Aorta (tissue), 5 donors: ENCODE results near the gene MYL11. TPM values are rescaled to one million over a fixed set of nuclear protein-coding genes. Genes with fewer than 3 reads are reported as not detected.

Experiments
- ATAC-seq: fragments of 200-7000 bp; cut with Tn5 transposase; one replicate; pipeline ENCODE4 v1.9.1; 2022; ENCODE audit warnings: moderate library complexity; ENCODE audit not compliant: low FRiP score
- DNase-seq, 2 donors: peaks; one replicate each; pipeline ENCODE4 v3.0.0-alpha.2; 2020
- H3K27ac ChIP-seq, 2 donors: one replicate each; pipeline ENCODE4 v1.5.1; 2013; ENCODE audit warnings: low read length in 2 of 2, mild to moderate bottlenecking in 2 of 2, moderate library complexity in 2 of 2, control low read depth in 1 of 2, inconsistent platforms in 1 of 2, low read depth in 1 of 2
- H3K27me3 ChIP-seq, 2 donors: one replicate each; pipeline ENCODE4 v1.6.1; 2013; ENCODE audit warnings: control low read depth in 1 of 2, low read length in 1 of 2, mild to moderate bottlenecking in 1 of 2, moderate library complexity in 1 of 2; ENCODE audit not compliant: insufficient read depth in 2 of 2, control insufficient read depth in 1 of 2
- H3K36me3 ChIP-seq, 2 donors: one replicate each; pipeline ENCODE4 v1.6.1; 2013; ENCODE audit warnings: control low read depth in 1 of 2, low read length in 1 of 2, mild to moderate bottlenecking in 1 of 2; ENCODE audit not compliant: insufficient read depth in 2 of 2, control insufficient read depth in 1 of 2
- H3K4me1 ChIP-seq, 2 donors: one replicate each; pipeline ENCODE4 v1.6.1; 2013; ENCODE audit warnings: low read length in 2 of 2, control low read depth in 1 of 2, mild to moderate bottlenecking in 1 of 2, moderate library complexity in 1 of 2; ENCODE audit not compliant: insufficient read depth in 2 of 2, control insufficient read depth in 1 of 2
- H3K4me3 ChIP-seq, 2 donors: one replicate each; pipeline ENCODE4 v1.5.1; 2013; ENCODE audit warnings: low read length in 2 of 2, control low read depth in 1 of 2, mild to moderate bottlenecking in 1 of 2
- H3K9me3 ChIP-seq: one replicate; pipeline ENCODE4 v1.6.1; 2013; ENCODE audit warnings: mild to moderate bottlenecking, low read length; ENCODE audit not compliant: control insufficient read depth
- WGBS, 2 donors: extraction: QIAGEN DNeasy Blood & Tissue Kit; methylation state at CpG; one replicate each; pipeline ENCODE4 v1.1.7; 2013; 5-methylcytosine and 5-hydroxymethylcytosine counted together
- intact Hi-C, 2 donors: fragments of 100-400 bp; cut with DNase I; formaldehyde crosslinking; loops; one replicate each; pipeline versions ENCODE4 v1.14.2 to v1.15.0; 2022
- polyA plus RNA-seq, 2 donors: library from polyadenylated mRNA; stranded (reverse); fragments of 200-250 nt; gene quantifications; one replicate each; pipeline ENCODE4 v1.2.3, GENCODE V29; 2013
- total RNA-seq, 2 donors: library from RNA; stranded (reverse); fragmentation: NEBNext Ultra II Directional; extraction: Animal tissue kit (Norgen Biotek cat#: 25700); gene quantifications; one replicate each; pipeline ENCODE4 v1.2.1, GENCODE V29; 2021
- donor health status: healthy with polysubstance abuse.
- donor health status: Bipolar disorder and iron deficiency.
- donor health status: DM: no; HTN: no; CAD: no.
- donor health status: DM: no; HTN: no; CAD: no.
- donor health status: DM: yes; HTN: yes; CAD: no.

MYL11 gene
- total and polyA plus RNA-seq, 4 donors: 0.26 TPM; not detected in 3

DNA sequence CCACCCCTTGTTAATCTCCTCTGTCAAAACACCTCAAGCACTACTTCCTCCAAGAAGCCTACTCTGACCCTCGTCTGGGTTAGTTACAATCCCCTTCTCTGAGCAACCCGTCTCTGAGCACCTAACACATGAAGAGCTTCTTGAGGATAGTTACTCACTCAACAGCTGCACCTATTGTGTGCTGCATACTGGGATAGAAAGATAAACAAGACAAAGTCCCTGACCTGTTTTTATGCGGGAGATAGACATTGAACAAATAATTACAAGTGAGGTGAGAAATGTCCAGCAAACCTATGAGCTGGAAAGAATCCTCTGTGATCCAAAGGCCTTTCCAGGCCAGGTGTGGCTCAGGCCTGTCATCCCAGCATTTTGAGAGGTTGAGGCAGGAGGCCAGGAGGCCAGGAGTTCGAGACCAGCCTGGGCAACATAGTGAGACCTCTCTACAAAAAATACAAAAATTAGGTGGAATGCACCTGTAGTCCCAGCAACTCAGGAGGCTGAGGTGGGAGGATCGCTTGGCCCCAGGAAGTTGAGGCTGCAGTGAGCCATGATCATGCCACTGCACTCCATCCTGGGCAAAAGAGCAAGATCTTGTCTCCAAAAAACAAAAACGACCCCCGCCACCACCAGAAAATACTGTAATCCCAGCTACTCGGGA, 27.3 kb downstream of the MYL11 start:
- Histone ChIP-seq H3K4me3 (no peak overlapping the region), H3K4me1 (peaks cover 0 to 2% of the 10 kb centered on the region in 2 donors), H3K9me3 (no peaks in the 10 kb centered on the region), H3K27me3 (no peaks in the 10 kb centered on the region), H3K36me3 (no peaks in the 10 kb centered on the region), H3K27ac (no peak overlapping the region)
- ATAC-seq (no peak), DNase-seq (no peak)
- intact Hi-C loops: loop anchor here in 1 of 2 donors (10.0 kb wide), 2 partner anchors 307 to 337 kb away; partner anchors contain the start of genes ALDOA, TBX6 and YPEL3
- WGBS, 2 donors: 77 to 78% methylated on average over 8 of the region's 8 CpGs

GRCh38 chr16:30406795-30407101, 32.1 kb downstream of the MYL11 start:
- ATAC-seq (no peak), DNase-seq (no peak)
- intact Hi-C loops: loop anchor here in 1 of 2 donors (10.0 kb wide), 2 partner anchors 312 to 342 kb away; partner anchors contain the start of genes ALDOA, TBX6 and YPEL3
- Histone ChIP-seq H3K27me3 (no peaks in the 10 kb centered on the region), H3K36me3 (peaks cover 0 to 3% of the 10 kb centered on the region in 2 donors), H3K4me3 (peak overlapping the region in 1 of 2 donors; percentile 66), H3K27ac (peak overlapping the region in 1 of 2 donors; percentile 55), H3K9me3 (no peaks in the 10 kb centered on the region), H3K4me1 (no peaks in the 10 kb centered on the region)
- WGBS, 2 donors: 11 to 16% methylated on average over 14 of the region's 14 CpGs

DNA sequence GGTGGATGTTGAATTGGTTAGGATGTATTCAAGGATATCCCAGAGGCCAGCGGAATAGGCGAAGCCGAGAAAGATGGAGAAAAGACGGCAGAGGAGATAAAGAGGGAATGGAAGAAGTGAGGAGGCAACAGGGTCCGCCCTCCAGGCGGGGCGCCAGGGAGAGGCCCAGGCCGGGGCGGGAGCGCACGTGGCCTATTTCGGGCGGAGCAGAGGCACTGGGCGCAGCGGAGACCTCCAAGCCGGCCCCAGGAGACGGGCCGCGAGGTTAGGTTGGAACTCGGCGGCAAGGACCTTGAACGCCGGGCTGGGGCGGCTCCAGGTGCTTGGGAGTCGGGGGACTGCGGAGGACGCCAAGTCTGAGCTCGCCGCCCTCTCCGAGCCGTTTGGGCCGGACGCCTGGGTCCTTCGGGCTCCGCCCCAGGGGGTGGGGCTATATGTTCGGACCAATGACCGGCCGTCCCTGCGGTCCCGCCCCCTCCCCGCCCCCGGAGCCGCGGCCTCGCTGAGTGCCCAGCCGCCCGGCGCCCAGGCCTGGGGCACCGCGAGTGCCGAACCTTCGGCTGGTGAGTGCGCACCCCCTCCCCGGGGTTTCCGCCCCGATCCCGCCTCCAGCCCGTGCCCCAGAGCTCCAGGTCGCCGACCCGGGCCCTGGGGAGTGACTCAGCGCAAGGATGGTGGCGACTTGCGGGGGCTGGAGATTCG, 32.7 kb downstream of the MYL11 start, which contains the start of gene ZNF771:
Gene ZNF771, plus strand, starts transcription at position 505 of the 702 bp plus-strand sequence. CDS start 448 bp downstream, outside the sequence.
- Histone ChIP-seq H3K36me3 (peaks cover 0 to 3% of the 10 kb centered on the region in 2 donors), H3K27ac (peak within 1 kb of the TSS; percentile 59 to 82), H3K27me3 (no peaks in the 10 kb centered on the region), H3K4me3 (peak within 1 kb of the TSS; percentile 60 to 66), H3K9me3 (no peaks in the 10 kb centered on the region), H3K4me1 (no peaks in the 10 kb centered on the region)
- peak; percentile 96 to 97 for DNase-seq
- WGBS, 2 donors: 0% methylated on average over 62 to 65 of the region's 65 CpGs
- intact Hi-C loops: loop anchor here in 1 of 2 donors (10.0 kb wide), 2 partner anchors 312 to 342 kb away; partner anchors contain the start of genes ALDOA, TBX6 and YPEL3
- ATAC-seq: peak; percentile 96

- 6 to 8% methylated on average over 16 to 19 of the region's 19 CpGs for WGBS, 2 donors
- ATAC-seq: peak; percentile 19
Observed at GRCh38 chr16:30407804-30408534, 33.4 kb downstream of the MYL11 start.

GRCh38 chr16:30409125-30410060, 34.8 kb downstream of the MYL11 start:
- no peaks in the 10 kb centered on the region for H3K27me3 ChIP-seq
- ATAC-seq (peak; percentile 88), DNase-seq (peak; percentile 93 to 97)
- H3K4me1 ChIP-seq: no peaks in the 10 kb centered on the region
- H3K9me3 ChIP-seq: no peaks in the 10 kb centered on the region
- intact Hi-C loops: loop anchor here (2.0 to 10.0 kb wide), 4 partner anchors 285 to 345 kb away; partner anchors contain the start of genes ALDOA (in 1 of the 2), GDPD3 (in 1 of the 2), MAPK3 (in 1 of the 2) and TBX6 (in 1 of the 2)
- 30 to 34% methylated on average over 15 of the region's 15 CpGs for WGBS, 2 donors
- H3K36me3 ChIP-seq: peaks cover 0 to 5% of the 10 kb centered on the region in 2 donors
- no peak overlapping the region for H3K27ac ChIP-seq
- no peak overlapping the region for H3K4me3 ChIP-seq

More at GRCh38 chr16:30407804-30408534, 33.4 kb downstream of the MYL11 start:
- Histone ChIP-seq H3K27ac (peak overlapping the region; percentile 59 to 82), H3K9me3 (no peaks in the 10 kb centered on the region), H3K4me1 (no peaks in the 10 kb centered on the region), H3K4me3 (peak overlapping the region; percentile 60 to 66), H3K36me3 (peaks cover 0 to 3% of the 10 kb centered on the region in 2 donors), H3K27me3 (no peaks in the 10 kb centered on the region)
- intact Hi-C loops: loop anchor here in 1 of 2 donors (2.0 to 10.0 kb wide), 3 partner anchors 295 to 343 kb away; partner anchors contain the start of genes ALDOA, GDPD3, TBX6 and YPEL3
- no peak for DNase-seq

DNA sequence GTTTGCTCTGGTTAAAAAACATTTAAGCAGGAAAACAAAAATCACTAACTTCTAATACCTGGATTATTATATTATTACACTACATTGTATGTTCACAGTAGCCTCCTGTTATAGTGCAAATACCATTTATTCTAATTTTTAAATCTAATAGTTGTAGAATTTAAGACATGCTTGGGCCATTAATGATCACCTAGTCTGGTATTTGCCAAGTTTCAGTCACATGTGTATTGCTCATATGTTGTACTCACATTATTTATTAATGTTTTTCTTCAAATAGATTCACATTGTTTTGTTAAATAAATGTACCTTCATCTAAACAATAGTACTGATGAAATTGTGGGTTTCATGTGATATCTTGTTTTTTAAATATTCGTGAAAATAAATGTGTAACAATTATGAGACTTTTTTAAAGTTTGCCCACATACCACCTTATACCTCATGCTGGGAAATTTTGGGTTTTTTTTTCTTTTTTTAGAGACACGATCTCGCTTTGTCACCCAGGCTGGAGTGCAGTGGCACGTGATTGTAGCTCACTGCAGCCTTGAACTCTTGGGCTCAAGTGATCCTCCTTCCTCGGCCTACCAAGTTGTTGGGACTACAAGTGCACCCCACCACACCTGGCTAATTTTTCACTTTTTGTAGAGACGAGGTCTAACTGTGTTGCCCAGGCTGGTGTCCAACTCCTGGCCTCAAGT, 38.7 kb downstream of the MYL11 start:
- no peak for DNase-seq
- intact Hi-C loops: loop anchor here in 1 of 2 donors (10.0 kb wide), 1 partner anchor 288 kb away; the partner anchor contains the start of gene MAPK3
- H3K4me1 ChIP-seq: no peaks in the 10 kb centered on the region
- H3K36me3 ChIP-seq: peaks cover 0 to 5% of the 10 kb centered on the region in 2 donors
- 73 to 75% methylated on average over 6 of the region's 6 CpGs for WGBS, 2 donors
- H3K4me3 ChIP-seq: no peak overlapping the region
- no peaks in the 10 kb centered on the region for H3K9me3 ChIP-seq
- no peaks in the 10 kb centered on the region for H3K27me3 ChIP-seq
- ATAC-seq: no peak
- no peak overlapping the region for H3K27ac ChIP-seq

- Histone ChIP-seq H3K9me3 (no peaks in the 10 kb centered on the region), H3K27me3 (no peaks in the 10 kb centered on the region), H3K4me1 (no peaks in the 10 kb centered on the region), H3K36me3 (peaks cover 0 to 5% of the 10 kb centered on the region in 2 donors), H3K4me3 (no peak overlapping the region), H3K27ac (no peak overlapping the region)
- 76 to 84% methylated on average over 5 of the region's 5 CpGs for WGBS, 2 donors
- intact Hi-C loops: loop anchor here in 1 of 2 donors (10.0 kb wide), 1 partner anchor 289 kb away; the partner anchor contains the start of gene MAPK3
- DNase-seq (no peak), ATAC-seq (no peak)
Observed at GRCh38 chr16:30414159-30414558, 39.6 kb downstream of the MYL11 start.
